GM21381 (cell line): ENCODE data around the gene HSD17B8.

Experiments
- ATAC-seq: cut with Tn5 transposase; IDR thresholded peaks from one replicate; pipeline ENCODE4 v1.9.1; 2021; ENCODE audit warnings: mild to moderate bottlenecking, moderate library complexity; ENCODE audit not compliant: unreplicated experiment

The HSD17B8 gene

DNA sequence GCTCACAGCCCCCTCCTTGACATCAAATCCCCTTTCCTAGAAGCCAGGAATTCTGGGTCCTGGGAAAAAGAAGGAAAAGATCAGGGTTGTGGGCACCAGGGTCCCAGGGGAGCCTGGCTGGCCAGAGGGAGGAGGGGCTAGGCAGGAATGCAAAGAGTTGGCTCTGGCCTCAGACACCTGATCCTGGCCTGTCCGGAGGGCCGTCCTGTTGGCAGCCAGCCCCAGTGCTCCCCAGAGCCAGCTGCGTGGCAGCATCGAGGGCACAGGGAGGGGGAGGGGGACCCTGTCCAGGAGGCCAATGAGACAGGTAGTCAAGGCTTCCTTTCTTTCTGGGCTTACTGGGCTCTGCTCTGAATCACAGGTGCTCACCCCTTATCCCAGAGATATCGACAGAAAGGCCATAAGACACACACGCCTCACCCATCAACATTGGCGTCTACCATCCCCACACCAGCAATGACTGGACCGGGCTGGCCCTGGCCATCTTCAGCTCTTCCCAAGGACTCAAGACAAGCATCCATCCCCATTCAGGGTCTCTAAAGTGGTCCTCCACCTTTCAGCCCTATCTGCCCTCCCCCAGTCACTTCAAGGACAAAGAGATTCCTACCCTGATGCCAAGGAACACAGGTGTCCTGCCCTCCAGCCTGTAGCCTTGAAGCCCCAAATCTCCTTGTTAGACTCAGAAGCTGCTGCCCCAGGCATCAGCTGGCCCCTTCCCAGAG lies 12.9 kb upstream of the HSD17B8 start:
- no peak for ATAC-seq

DNA sequence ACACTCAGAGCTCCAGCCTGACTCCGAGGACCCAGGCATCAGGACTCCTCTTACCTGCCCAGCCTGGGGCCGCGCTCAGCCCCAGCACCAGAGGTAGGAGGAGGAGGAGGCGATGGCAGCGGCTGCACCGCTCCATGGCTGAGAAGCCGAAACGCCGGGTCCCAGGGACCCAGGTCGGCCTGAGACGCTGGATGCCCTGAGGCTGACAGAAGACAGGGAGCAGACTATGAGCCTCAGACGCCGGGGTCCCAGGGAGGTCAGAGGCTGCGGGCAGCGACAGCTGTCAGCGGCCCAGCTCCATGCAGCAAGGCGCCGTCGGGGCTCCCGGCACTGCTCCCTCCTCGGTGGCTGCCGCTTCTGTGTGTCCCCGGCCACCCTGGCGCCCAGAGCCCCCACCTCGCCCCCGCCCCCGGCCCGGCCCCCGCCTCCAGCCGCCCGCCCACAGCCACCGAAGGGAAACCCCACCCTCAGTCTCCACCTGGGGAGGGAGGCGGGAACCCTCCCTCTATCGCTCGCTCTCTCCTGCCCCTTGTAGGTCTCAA lies 12.3 kb upstream of the HSD17B8 start, which contains the start of gene COL11A2:
Gene COL11A2 (minus strand): TSS at position 363 of the 542 bp plus-strand sequence. CDS start 227 bp downstream, at position 136.
- no peak for ATAC-seq

DNA sequence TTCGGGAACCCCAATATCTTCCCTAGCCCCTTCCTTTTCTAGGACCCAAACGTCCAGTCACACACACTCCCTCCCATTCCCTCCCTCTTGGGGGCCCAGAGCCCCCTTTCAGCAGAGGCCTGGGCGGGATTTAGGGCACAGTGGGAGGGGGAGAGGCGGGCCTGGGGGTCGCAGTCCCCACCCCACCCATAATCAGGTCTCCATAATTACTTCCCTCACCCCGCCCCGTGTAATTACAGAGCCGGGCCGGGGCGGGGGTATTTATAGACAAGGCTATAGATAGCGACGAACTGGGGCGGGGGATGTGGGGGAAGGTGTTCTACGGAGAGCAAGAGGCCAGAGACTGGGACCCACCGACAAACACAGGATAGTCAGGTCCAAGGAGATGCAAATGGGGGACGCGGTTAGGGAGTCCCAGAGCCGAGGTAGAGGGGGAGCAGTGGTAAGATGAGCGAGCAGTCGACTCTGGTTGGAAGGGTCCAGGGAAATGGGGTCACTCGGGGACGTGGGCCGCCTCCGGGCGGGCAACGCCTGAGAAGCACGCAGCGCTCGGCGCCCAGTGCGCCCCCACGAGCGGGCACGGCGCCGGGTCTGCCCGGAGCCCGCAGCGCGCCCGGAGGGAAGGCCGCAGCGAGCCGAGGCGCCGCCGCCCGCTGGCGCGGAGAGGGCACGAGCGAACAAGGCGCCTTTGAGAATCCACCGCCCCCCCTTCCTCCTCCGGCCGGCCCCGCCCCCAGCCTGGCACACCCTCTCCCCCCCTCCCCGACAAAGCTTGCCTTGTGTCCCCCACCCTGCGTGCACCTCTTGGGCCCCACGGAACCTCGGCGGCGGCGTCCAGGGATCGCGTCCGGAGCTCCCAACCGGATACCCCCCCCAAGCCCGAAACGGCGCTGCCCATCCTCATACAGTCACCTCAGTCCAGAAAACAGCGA lies 11.5 kb upstream of the HSD17B8 start:
- ATAC-seq, result no peak

DNA sequence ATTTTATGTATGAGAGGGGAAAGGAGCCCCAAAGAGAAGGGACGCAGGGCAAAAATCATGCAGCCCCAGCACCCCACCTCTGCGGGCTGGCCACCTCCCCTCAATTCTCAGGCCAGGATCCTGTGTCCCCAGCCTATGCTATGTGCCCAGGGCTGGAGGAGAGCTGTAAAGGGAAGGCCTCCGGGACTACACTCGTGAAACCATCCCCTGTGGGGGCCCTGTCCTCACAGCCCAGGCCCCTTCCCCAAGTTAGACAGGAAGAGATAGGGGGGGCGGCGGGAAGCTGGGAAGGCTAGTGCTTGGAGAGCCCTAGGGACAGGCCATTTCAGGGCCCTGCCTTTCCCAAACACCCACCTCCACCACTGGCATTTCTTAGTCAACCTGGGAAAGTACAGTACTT lies 10.8 kb upstream of the HSD17B8 start:
- no peak for ATAC-seq

DNA sequence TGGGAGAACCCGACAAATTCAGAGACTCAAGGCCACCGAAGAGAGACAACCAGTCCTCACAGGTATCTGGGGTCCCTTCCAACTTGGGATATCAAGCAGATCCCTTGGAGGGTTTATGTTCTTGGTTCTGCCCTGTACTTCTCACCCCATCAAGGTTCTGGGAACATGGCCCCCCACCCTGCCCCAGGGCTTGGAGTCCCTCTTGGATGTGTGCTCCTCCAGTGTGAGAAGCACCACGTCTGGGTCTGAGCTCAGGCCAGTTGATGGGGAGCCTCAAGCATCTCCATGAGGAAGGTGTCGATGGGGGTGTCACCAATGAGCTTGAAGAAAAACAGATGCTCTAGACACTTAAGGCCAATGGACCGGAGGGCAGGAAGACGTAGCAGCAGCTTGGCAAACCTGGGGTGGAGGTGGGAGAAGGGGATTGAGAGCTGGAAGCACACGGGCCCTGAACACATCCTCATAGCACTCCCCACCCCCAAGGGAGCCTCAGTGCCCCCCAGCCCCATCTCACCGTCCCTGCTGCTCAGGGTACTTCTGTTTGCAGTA lies 9.9 kb upstream of the HSD17B8 start:
- ATAC-seq, result no peak

DNA sequence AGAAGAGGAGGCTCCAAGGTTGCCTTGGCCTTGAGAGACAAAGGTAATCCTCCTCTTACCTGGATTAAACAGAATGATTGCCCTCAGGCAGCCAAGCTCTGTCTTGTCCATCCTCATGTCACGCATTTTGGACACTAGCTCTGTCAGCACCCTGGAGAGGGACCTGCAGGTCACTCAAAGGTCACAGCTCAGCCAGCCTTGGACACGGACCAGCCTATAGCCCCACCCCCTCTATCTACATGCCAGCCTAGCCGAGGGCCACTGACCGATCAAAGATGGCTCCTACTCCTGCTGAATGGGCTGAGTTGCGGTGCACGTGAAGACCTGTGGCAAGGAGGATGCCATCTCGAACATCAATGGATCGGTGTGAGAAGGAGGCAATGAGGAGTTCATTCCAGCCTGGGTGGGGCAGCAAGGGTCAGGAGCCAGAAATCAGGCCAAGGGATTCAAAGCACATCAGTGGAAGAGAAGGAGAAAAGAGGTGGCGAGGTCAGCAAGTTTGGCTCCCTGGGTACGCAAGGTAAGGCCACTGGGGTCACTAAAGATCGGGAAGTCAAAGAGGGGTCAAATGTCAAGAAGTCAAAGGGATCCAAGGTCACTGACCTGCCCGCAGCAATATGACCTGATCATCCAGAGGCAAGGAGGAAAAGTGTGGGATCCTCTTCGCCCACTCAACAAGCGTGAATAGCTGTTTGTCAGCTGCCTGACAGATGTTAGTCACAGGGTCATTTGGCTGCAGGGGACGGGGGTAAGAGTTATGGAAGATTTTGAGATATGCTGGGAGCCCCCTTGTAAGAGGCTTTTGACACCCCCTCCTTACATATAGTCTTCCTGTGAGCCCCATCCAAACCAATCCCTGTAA lies 8.9 kb upstream of the HSD17B8 start:
- ATAC-seq, result no peak

DNA sequence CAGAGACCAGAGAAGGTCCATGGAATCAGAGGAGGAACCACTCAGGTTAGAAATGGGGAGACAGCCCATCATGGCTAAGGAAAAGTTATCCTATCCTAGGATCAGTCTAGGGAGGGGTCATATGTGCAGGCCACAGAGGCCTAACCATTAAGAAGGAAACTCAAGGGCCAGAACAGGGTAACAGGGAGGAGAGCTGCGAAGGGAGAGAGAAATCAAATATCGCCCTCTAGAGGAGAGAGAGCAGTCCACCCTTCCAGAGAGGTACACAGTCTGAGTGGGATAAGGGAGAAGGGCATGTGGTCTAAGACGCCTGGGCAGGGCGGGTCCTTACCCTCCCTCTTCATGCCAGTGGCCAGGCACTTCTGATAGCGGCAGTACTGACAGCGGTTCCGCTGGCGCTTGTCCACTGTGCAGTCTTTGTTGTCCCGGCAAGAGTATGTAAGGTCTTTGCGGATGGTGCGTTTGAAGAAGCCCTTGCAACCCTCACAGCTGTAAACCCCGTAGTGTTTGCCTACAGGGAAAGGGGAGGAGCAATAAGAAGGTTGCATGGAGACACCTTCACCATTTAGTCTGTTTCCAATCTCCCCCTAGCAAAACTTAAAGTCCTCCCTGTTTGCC lies 6.9 kb upstream of the HSD17B8 start:
- ATAC-seq, result no peak

DNA sequence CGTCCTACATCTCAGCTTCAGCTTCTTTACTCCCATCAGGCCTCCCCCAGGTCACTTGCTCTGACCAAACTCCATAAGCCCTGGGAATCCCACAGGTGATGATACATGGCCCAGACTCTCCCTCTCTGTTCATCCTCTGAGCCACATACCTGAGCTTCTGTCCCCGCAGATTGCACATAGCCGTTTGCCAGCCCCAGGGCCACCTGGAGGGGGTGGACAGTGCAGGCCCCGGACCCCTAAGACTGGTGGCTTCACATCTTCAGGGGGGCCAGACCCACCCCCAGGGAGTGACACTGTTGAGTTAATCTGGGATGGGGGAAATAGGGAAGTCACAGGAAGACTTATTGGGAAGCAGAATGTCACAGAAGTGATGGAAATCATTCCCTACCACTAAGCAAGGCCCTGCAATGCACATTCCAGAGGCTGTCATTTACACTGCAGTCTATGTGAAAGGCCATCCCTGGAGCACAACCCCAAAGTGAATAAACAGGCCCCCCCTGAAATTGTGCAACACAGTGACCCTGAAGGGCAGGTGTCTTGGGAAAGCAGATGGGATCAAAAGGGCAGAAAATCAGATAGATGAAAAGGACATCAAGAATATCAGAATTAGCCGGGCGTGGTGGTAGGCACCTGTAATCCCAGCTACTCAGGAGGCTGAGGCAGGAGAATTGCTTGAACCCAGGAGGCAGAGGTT lies 6.1 kb upstream of the HSD17B8 start:
- no peak for ATAC-seq

DNA sequence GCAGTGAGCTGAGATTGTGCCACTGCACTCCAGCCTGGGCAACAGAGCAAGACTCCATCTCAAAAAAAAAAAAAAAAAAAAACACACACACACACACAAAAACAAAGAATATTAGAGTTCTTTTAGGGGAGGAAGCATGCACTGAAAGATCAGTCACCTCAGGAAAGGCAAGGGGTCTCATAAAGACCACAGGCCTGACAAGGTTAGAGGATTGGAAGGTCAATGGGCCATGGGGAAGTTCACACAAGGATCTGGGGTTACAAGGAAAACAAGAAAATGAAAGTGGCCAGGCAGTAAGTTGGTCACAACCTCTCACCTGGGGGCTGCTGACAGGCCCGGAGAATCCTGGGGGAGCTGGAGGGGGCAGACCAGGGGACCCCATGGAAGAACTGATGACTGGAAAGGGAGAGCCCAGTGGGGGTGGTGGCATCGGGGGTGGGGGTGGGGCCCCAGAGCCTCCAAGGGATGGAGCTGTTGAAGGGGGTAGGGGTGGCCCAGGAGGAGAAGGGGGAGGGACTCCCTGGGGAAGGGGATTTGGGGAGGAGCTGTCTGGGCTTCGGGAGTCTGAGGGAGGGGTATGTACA lies 5.5 kb upstream of the HSD17B8 start:
- ATAC-seq, result no peak

DNA sequence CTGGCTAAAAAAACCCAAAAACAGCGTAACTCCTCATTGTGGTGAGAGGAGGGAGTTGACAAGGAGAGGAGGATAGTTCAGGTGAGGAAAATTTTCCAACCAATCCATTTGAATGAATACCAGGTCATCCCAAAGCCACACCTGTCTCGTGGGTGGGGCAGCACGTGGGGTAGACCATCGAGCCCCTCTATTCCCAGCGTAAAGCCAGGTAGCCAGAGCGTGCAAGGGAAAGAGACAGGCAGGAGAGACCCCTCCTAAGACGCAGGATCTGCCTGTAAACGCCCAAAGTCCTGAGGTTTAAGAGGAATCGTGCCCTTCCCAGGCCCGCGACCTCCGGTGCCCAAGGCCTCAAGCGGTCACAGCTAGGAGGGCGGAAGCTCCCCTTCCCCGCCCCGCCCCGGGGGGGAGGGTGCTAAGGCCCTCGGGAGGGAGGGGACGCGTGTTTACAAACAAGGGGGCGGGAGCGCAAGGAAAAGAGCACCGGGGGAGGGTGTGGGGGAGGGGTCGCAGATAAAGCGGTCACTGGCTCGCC lies 4.7 kb upstream of the HSD17B8 start:
- ATAC-seq, result peak; percentile 21

DNA sequence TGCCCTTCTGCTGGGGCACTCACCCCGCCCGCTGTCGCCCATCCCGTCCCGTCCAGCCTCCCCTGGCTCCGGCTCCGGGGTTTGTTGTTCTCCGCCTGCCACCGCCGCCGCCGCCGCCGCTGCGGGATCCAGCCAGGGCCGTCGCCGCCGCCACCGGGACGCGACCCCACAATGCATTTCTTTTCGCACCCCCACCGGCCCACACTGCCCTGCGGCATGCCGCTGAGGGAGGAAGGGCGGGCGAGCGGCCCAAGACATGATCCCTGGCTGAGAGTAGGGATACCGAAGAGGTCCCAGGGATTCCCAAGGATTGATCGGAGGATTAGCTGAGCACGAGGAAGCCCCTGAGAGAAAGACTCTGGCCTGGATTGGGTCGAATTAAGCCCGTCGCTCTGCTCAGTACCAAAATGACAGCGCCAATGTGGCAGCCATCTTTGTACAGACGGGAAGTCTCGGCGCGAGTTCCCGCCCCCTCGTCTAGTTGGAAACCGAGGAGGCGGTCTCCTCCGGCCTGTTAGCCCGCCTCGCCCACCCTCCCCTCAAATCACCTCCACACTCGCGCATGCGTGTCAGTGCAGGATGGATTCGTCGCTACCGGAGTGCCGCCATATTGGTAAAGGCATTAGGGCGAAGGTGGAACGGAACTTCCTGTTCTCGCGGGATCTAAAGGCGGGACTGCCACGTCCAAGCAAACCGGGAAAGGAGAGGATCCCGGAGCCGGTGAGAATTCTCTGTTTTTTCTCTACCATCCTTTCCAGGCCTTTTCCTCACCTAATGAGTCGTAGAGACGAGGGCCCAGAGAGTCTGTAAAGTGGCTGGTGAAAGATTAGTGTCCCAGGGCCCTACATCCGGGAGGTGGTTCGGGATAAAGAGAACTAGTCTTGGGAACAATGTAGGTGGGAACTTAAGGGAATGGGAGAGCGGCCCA lies 4.0 kb upstream of the HSD17B8 start, which contains the start of the genes RXRB and SLC39A7:
Gene RXRB (minus strand): TSS at position 447 of the 928 bp plus-strand sequence. CDS start 189 bp downstream, at position 258.
Gene SLC39A7 (plus strand): TSS at position 649 of the 928 bp plus-strand sequence. CDS start 379 bp downstream, outside the sequence.
- peak; percentile 51 for ATAC-seq

DNA sequence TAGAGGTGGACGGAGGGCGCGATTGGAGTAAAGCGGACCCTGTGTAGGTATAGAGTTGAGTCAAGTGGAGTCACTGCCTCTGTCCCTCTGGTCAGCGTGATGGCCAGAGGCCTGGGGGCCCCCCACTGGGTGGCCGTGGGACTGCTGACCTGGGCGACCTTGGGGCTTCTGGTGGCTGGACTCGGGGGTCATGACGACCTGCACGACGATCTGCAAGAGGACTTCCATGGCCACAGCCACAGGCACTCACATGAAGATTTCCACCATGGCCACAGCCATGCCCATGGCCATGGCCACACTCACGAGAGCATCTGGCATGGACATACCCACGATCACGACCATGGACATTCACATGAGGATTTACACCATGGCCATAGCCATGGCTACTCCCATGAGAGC lies 3.3 kb upstream of the HSD17B8 start:
- no peak for ATAC-seq

DNA sequence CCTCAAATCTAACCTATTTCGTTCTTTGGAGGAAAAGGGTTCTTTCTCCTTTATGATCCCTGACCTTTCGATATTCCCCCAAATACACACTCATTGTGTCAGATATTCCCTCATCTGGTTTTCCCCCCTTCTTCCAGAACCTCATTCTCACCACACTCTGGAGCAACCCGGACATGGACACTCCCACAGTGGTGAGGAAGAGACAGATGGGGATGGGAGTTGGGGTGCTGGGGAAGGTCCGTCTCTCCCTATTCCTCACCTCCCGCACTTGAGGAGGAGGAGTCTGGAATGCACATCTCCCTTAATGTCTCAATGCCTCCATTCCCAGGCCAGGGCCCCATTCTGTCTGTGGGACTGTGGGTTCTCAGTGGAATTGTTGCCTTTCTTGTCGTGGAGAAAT lies 2.5 kb upstream of the HSD17B8 start:
- ATAC-seq, result no peak

DNA sequence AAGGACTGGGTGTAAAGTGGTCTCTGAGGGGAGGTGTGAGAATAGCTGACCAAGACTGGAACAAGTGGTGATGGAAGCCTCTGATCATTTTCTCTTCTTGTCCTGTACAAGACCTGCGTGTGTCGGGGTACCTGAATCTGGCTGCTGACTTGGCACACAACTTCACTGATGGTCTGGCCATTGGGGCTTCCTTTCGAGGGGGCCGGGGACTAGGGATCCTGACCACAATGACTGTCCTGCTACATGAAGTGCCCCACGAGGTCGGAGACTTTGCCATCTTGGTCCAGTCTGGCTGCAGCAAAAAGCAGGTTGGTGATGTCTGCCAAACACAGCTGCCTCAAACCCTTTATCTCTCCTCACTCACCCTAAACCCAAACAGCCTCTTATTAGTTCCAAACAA lies 1.7 kb upstream of the HSD17B8 start:
- no peak for ATAC-seq

DNA sequence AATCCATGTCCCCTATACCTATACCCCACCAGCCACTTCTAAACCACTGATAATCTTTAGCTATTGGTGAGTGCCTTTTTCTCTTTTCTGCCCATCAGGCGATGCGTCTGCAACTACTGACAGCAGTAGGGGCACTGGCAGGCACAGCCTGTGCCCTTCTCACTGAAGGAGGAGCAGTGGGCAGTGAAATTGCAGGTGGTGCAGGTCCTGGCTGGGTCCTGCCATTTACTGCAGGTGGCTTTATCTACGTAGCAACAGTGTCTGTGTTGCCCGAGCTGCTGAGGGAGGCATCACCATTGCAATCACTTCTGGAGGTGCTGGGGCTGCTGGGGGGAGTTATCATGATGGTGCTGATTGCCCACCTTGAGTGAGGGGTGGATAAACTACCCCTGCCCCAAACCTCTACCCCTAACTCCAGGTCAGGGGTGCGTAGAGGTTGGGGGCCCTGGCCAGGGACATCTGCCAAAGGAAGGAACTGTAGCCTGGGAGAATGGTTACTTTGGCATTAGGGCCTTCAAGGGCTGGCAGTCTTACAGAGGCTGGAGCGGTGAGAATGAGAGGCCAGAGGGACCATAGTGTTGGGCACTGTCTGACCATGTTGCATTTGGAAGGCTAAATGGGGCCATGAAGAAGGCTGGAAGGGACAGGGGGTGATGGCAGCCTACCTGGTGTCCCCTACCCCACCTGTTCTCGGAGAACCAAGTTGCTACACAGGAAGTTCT lies 851 bp upstream of the HSD17B8 start:
- ATAC-seq, result no peak

DNA sequence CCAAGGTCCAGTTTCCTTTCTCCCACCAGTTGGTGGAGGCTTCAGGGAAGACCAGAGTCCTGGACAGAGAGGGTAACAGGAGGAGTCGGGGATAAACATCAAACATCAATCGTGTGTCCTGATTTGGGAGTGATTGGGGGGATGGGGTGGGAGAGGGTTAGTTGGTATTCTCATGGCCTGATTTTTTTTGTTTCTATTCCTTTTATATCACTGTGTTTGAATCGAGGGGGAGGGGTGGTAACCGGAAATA lies 365 bp upstream of the HSD17B8 start:
- ATAC-seq, result no peak
